OCI-LY7 (cell line): ENCODE results near the gene HARS2. TPM values are rescaled to one million over a fixed set of nuclear protein-coding genes. Genes with fewer than 3 reads are reported as not detected.
"Not testable (repeated sequence)": the region's sequence is repeated elsewhere in the genome, so short reads cannot be mapped to it uniquely, and the experiment has no call there.

Experiments used
- BruUV-seq: library from RNA; stranded (reverse); fragments of 400-500 nt; replicated peaks from 2 replicates; lab custom pipeline; 2021; lab: Mats Ljungman, UMichigan
- CTCF ChIA-PET: fragments of 300-600 bp; sonication (Branson Sonifier 250); formaldehyde crosslinking; loops from one replicate; lab custom pipeline; 2022; ENCODE audit warnings: antibody characterized with exemption; ENCODE audit not compliant: unreplicated experiment; lab: Charles Lee
- POLR2A ChIA-PET: fragments of 300-600 bp; sonication (Branson Sonifier 250); formaldehyde crosslinking; loops from one replicate; lab custom pipeline; 2022; ENCODE audit warnings: antibody characterized with exemption; lab: Charles Lee
- DNase-seq: peaks from one replicate; pipeline ENCODE4 v3.0.0-alpha.2; 2015; ENCODE audit warnings: low spot score
- H2AFZ ChIP-seq: fragments of 200-600 bp; sonication (generic), shearing (Covaris generic); 2 replicates; pipeline ENCODE4 v1.6.1; 2014; ENCODE audit warnings: mild to moderate bottlenecking, antibody characterized with exemption, low read length, moderate library complexity
- H3K27ac ChIP-seq: fragments of 200-600 bp; sonication (generic); 2 replicates; pipeline ENCODE4 v1.5.1; 2014; ENCODE audit warnings: mixed run types, low read depth, mild to moderate bottlenecking, moderate library complexity, low read length, inconsistent platforms; ENCODE audit not compliant: poor library complexity, severe bottlenecking
- H3K36me3 ChIP-seq: fragments of 200-600 bp; sonication (generic); 2 replicates; pipeline ENCODE4 v1.6.1; 2014; ENCODE audit warnings: mild to moderate bottlenecking, antibody characterized with exemption, low read length, moderate library complexity, mixed read lengths; ENCODE audit not compliant: insufficient read depth
- H3K4me1 ChIP-seq: fragments of 200-600 bp; sonication (generic); 2 replicates; pipeline ENCODE4 v1.5.1; 2014; ENCODE audit warnings: mild to moderate bottlenecking, low read length; ENCODE audit not compliant: insufficient read depth, poor library complexity, severe bottlenecking
- H3K4me2 ChIP-seq: fragments of 200-600 bp; sonication (generic); 2 replicates; pipeline ENCODE4 v1.6.1; 2014; ENCODE audit warnings: mild to moderate bottlenecking, low read length
- H3K4me3 ChIP-seq: fragments of 200-600 bp; sonication (generic); 2 replicates; pipeline ENCODE4 v1.5.1; 2014; ENCODE audit warnings: mild to moderate bottlenecking, low read depth, low read length; ENCODE audit not compliant: poor library complexity, severe bottlenecking
- H3K79me2 ChIP-seq: fragments of 200-600 bp; sonication (generic); 2 replicates; pipeline ENCODE4 v1.6.1; 2016; ENCODE audit warnings: low read depth, mild to moderate bottlenecking, low read length, moderate library complexity, mixed read lengths; ENCODE audit not compliant: insufficient read depth
- H3K9me2 ChIP-seq: fragments of 200-600 bp; sonication (generic); 2 replicates; pipeline ENCODE4 v1.6.1; 2016; ENCODE audit warnings: mild to moderate bottlenecking, low read length, mixed read lengths; ENCODE audit not compliant: insufficient read depth
- H3K9me3 ChIP-seq: fragments of 200-600 bp; sonication (generic); 2 replicates; pipeline ENCODE4 v1.6.1; 2014; ENCODE audit warnings: mild to moderate bottlenecking, mixed run types, low read length, mixed read lengths
- H4K20me1 ChIP-seq: fragments of 200-600 bp; sonication (generic); 2 replicates; pipeline ENCODE4 v1.6.1; 2014; ENCODE audit warnings: mild to moderate bottlenecking, antibody characterized with exemption, low read length, moderate library complexity, mixed read lengths; ENCODE audit not compliant: insufficient read depth
- EZH2phosphoT487 ChIP-seq: fragments of 200-600 bp; sonication (generic); IDR thresholded peaks from 2 replicates; pipeline ENCODE4 v1.6.1; 2018; ENCODE audit warnings: low read depth, borderline replicate concordance, mild to moderate bottlenecking, mixed run types, antibody characterized with exemption, low read length, moderate library complexity, mixed read lengths
- intact Hi-C: fragments of 100-400 bp; cut with micrococcal nuclease; formaldehyde crosslinking; loops from one replicate; pipeline ENCODE4 v1.10.0; 2022; ENCODE audit not compliant: unreplicated experiment
- total RNA-seq, 2 experiments: library from RNA; depleted of rRNA in 1 of 2; stranded (reverse); fragments of >200 nt in 1 of 2; shearing (Covaris generic) in 1 of 2; gene quantifications; 2 replicates each; pipeline ENCODE4 v1.2.3, GENCODE V29; 2014 to 2022
- TF ChIP-seq, protein P1 (sequence below): fragments of 200-600 bp; sonication (generic); conservative IDR thresholded peaks from 2 replicates; pipeline ENCODE4 v1.5.1; 2014; ENCODE audit warnings: mild to moderate bottlenecking, antibody characterized with exemption, low read length, moderate library complexity, mixed read lengths

HARS2 gene
- total RNA-seq, 2 experiments from 2014 or later, result 20.8 to 27.3 TPM

DNA sequence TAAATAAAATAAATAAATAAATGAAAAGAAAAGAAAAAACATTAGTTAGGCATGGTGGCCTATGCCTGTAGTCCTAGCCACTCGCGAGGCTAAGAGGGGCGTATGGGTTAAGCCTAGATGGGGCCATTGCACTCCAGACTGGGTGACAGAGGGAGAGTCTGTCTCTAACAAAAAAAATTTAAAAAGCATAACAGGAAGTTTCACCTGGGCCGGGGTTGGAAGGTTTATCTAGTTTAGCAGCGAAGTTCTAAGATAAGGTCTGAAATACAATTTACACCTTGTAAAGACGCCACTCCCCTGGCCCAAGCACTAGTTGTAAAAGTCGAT is 27.0 kb downstream of the HARS2 start:
- H3K9me2 ChIP-seq, result no peaks in the 10 kb centered on the region
- H3K9me3 ChIP-seq, result no peaks in the 10 kb centered on the region
- no peak overlapping the region for H3K27ac ChIP-seq
- H3K79me2 ChIP-seq, result no peaks in the 10 kb centered on the region
- TF ChIP-seq, protein P1, sequence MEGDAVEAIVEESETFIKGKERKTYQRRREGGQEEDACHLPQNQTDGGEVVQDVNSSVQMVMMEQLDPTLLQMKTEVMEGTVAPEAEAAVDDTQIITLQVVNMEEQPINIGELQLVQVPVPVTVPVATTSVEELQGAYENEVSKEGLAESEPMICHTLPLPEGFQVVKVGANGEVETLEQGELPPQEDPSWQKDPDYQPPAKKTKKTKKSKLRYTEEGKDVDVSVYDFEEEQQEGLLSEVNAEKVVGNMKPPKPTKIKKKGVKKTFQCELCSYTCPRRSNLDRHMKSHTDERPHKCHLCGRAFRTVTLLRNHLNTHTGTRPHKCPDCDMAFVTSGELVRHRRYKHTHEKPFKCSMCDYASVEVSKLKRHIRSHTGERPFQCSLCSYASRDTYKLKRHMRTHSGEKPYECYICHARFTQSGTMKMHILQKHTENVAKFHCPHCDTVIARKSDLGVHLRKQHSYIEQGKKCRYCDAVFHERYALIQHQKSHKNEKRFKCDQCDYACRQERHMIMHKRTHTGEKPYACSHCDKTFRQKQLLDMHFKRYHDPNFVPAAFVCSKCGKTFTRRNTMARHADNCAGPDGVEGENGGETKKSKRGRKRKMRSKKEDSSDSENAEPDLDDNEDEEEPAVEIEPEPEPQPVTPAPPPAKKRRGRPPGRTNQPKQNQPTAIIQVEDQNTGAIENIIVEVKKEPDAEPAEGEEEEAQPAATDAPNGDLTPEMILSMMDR, result no peak
- no peak for TF ChIP-seq EZH2phosphoT487
- intact Hi-C loops, result no loop called here
- ChIA-PET POLR2A (no interaction called here), CTCF (no interaction called here)
- no peak overlapping the region for H3K4me2 ChIP-seq
- no TSS peak for BruUV-seq
- H3K36me3 ChIP-seq, result no peaks in the 10 kb centered on the region
- no peaks in the 10 kb centered on the region for H3K4me1 ChIP-seq
- no peak overlapping the region for H3K4me3 ChIP-seq
- no peaks in the 10 kb centered on the region for H4K20me1 ChIP-seq
- H2AFZ ChIP-seq, result no peak overlapping the region
- DNase-seq, result no peak

DNA sequence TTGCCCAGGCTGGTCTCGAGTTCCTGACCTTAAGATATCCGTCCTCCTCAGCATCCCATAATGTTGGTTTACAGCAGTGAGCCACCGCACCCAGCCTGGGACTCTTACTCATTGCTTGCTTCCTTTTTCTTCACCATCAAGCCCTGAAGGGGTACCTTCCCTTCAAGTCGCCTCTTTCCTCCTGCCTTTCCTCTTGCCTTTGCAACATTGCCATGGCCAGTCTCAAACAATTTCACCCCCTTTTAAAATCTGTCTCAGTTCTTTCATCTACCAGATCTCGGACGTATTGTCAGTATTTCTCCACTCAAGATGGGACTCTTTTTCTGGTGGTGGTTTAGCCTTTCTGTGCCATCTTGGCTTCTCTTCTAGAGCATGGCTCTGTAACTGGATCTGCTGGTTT is 29.5 kb downstream of the HARS2 start:
- H3K9me2 ChIP-seq, H3K9me3 ChIP-seq, H3K79me2 ChIP-seq, H4K20me1 ChIP-seq, BruUV-seq, CTCF ChIA-PET, intact Hi-C loops, POLR2A ChIA-PET, H3K27ac ChIP-seq, H2AFZ ChIP-seq, H3K4me1 ChIP-seq, H3K4me3 ChIP-seq, DNase-seq, H3K4me2 ChIP-seq, H3K36me3 ChIP-seq: not testable (repeated sequence)

DNA sequence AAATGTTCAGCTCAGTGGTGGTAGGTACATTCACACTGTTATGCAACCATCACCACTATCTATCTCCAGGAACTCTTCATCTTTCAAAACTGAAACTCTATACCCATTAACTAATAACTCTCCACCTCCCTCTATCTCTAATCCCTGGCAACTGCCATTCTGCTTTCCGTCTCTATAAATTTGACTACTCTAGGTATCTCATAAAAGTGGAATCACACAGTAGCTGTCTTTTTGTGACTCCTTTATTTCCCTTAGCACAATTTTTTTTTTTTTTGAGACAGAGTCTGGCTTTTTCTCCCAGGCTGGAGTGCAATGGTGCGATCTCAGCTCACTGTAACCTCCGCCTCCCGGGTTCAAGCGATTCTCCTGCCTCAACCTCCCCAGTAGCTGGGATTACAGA is 30.1 kb downstream of the HARS2 start:
- H3K9me2 ChIP-seq, H3K27ac ChIP-seq, H4K20me1 ChIP-seq, DNase-seq, CTCF ChIA-PET, H3K4me2 ChIP-seq, H3K9me3 ChIP-seq, H3K36me3 ChIP-seq, H2AFZ ChIP-seq, H3K4me3 ChIP-seq, BruUV-seq, H3K79me2 ChIP-seq, H3K4me1 ChIP-seq, intact Hi-C loops, POLR2A ChIA-PET: not testable (repeated sequence)

DNA sequence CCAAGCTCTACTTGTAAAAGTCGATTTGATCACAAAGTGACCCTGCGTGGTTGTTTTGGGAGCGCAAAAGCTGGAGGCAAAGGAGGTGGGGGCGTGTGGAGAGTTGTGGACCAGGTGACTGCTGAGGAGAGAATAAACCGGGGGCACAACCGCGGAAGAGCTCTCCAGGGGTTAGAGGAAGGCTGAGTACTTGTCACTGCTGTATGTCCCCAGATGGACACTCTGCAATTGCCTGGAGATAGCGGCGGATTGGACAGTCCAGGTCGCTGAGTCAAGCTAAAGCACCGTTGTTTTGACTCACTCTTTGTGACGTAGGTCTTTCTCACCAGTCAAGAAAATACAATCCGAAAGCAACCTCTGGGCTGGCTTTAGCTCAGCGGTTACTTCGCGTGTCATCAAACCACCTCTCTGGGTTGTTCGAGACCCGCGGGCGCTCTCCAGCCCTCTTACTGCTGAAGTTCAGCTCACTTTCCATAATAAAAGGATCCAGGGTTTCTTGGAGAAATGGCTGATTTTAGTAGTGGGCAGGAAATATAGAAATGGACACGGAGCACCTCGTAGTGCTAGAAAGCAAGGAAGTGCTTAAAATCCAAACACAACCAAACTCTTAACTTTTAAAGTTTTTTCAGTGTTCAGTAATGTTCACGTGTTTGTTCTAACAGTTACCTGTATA is 34.7 kb downstream of the HARS2 start:
- Histone ChIP-seq H3K79me2 (no peaks in the 10 kb centered on the region), H3K36me3 (no peaks in the 10 kb centered on the region), H3K9me3 (no peaks in the 10 kb centered on the region), H2AFZ (no peak overlapping the region), H3K4me1 (no peaks in the 10 kb centered on the region), H3K27ac (no peak overlapping the region), H3K9me2 (no peaks in the 10 kb centered on the region), H4K20me1 (no peaks in the 10 kb centered on the region), H3K4me3 (no peak overlapping the region), H3K4me2 (no peak overlapping the region)
- DNase-seq, result no peak
- intact Hi-C loops, result no loop called here
- ChIA-PET POLR2A (interaction anchor here (0.6 kb wide), 1 partner anchor 42 kb away, joined by 3 read pairs; no protein-coding TSS in a partner anchor), CTCF (no interaction called here)
- no TSS peak for BruUV-seq
- no peak for TF ChIP-seq EZH2phosphoT487
- TF ChIP-seq, protein P1, result no peak
